Nephron progenitor cell (in vitro differentiated cells): ENCODE data around the gene ESRRG.

Source experiments
- DNase-seq: peaks from one replicate; pipeline ENCODE4 v3.0.0; 2021
- H3K27ac Mint-ChIP-seq: 2 replicates; pipeline ENCODE4 v1.8.0; 2021; ENCODE audit warnings: mild to moderate bottlenecking, moderate library complexity, mixed read lengths
- H3K27me3 Mint-ChIP-seq: 2 replicates; pipeline ENCODE4 v1.8.0; 2021; ENCODE audit warnings: mild to moderate bottlenecking, low read depth, mixed read lengths; ENCODE audit not compliant: poor library complexity
- H3K36me3 Mint-ChIP-seq: 2 replicates; pipeline ENCODE4 v1.8.0; 2021; ENCODE audit warnings: low read depth, mixed read lengths
- H3K4me1 Mint-ChIP-seq: 2 replicates; pipeline ENCODE4 v1.8.0; 2021; ENCODE audit warnings: mixed read lengths
- H3K4me3 Mint-ChIP-seq: 2 replicates; pipeline ENCODE4 v1.8.0; 2021; ENCODE audit warnings: mild to moderate bottlenecking, moderate library complexity, mixed read lengths
- H3K9me3 Mint-ChIP-seq: 2 replicates; pipeline ENCODE4 v1.8.0; 2021; ENCODE audit warnings: mild to moderate bottlenecking, moderate library complexity, mixed read lengths
- TF ChIP-seq, protein P1 (sequence below): fragments of 200-600 bp; sonication (generic); IDR thresholded peaks from 2 replicates; pipeline ENCODE4 v1.5.0; 2021; ENCODE audit warnings: antibody characterized with exemption

ESRRG gene

DNA sequence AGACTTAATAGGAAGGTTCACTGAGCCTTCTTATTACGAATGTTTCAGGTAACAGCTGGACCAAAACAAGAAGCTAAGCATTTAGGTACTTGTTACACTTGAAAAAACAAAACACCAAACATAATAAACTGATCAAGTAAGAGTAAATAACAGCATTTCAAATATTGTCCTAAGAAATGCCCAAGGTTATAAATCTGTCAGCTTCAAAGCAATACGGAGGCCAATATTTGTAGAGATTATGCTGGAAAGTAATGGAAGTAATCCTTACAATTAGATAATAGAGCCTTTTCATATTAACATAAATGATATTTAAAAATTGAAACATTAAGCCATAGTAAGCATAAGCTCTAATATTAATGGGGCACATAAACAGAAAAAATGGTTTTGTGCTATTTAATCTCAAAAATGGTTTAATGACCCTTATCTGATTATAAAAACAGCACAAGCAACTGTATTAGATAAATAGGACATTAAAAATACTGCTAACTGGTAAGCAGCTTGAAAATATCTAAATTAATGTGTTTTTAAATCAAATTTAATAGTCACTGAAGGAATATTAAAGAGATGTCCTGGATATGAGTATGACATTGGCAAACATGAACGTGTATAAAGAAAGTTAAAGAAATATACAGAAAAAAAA is 256.9 kb downstream of the ESRRG start:
- H3K4me1 Mint-ChIP-seq, result no peaks in the 10 kb centered on the region
- TF ChIP-seq, protein P1, sequence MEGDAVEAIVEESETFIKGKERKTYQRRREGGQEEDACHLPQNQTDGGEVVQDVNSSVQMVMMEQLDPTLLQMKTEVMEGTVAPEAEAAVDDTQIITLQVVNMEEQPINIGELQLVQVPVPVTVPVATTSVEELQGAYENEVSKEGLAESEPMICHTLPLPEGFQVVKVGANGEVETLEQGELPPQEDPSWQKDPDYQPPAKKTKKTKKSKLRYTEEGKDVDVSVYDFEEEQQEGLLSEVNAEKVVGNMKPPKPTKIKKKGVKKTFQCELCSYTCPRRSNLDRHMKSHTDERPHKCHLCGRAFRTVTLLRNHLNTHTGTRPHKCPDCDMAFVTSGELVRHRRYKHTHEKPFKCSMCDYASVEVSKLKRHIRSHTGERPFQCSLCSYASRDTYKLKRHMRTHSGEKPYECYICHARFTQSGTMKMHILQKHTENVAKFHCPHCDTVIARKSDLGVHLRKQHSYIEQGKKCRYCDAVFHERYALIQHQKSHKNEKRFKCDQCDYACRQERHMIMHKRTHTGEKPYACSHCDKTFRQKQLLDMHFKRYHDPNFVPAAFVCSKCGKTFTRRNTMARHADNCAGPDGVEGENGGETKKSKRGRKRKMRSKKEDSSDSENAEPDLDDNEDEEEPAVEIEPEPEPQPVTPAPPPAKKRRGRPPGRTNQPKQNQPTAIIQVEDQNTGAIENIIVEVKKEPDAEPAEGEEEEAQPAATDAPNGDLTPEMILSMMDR, result no peak
- DNase-seq, result no peak
- no peak overlapping the region for H3K27ac Mint-ChIP-seq
- no peaks in the 10 kb centered on the region for H3K36me3 Mint-ChIP-seq
- no peak overlapping the region for H3K4me3 Mint-ChIP-seq
- no peaks in the 10 kb centered on the region for H3K9me3 Mint-ChIP-seq
- no peaks in the 10 kb centered on the region for H3K27me3 Mint-ChIP-seq

DNA sequence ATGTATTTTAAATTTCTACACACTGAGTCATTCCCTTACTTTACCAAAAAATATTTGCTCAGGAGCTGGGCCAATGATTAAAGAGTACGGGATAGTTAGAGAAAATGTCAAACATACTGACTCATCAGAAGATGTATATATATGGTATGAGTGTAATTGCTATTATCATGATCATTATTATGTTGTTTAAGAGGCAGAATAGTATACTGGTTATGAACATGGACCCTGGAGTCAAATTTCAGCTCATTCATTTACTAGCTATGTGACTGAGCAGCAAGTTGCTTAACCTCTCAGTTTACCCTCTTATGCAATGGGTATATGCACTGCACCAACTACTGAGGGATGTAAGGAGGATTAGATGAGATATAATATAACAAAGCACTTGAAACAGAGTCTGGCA is 258.7 kb downstream of the ESRRG start:
- no peaks in the 10 kb centered on the region for H3K36me3 Mint-ChIP-seq
- H3K27me3 Mint-ChIP-seq, result no peaks in the 10 kb centered on the region
- H3K9me3 Mint-ChIP-seq, result no peaks in the 10 kb centered on the region
- TF ChIP-seq, protein P1, result no peak
- H3K4me3 Mint-ChIP-seq, result no peak overlapping the region
- DNase-seq, result no peak
- H3K4me1 Mint-ChIP-seq, result no peaks in the 10 kb centered on the region
- H3K27ac Mint-ChIP-seq, result no peak overlapping the region

DNA sequence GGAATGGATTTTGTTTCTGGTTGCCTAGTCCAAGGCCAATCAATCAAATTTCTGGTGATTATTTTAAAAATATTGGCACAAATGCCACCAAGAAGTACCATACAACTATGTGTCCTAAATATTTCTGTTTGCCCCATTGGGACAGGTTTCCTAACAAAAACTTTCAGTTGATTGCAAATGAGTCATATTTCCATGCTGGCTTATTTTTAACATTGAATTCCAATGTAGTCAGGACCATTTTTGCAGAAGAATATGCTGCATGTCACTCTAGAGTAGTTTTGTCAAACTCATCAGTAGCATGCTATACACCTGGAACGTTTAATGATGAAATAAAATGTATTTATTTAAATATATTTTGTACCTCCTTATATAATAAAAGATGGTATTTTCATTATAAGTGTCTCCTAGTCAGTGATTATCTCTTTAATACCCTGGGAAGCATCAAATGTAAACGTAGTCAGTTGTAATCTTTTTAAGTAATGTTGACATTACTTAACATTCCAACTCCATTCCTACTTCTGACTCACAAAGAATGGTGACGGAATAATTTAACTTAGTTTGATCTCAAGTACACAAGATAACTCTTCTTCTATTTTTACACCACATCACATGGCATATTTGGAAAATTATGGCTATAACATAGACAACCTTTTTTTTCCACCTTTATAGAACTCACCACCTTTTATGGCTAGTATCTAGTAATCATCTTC is 261.0 kb downstream of the ESRRG start:
- Mint-ChIP-seq H3K36me3 (no peaks in the 10 kb centered on the region), H3K27ac (no peak overlapping the region), H3K4me1 (peaks cover 7% of the 10 kb centered on the region)

DNA sequence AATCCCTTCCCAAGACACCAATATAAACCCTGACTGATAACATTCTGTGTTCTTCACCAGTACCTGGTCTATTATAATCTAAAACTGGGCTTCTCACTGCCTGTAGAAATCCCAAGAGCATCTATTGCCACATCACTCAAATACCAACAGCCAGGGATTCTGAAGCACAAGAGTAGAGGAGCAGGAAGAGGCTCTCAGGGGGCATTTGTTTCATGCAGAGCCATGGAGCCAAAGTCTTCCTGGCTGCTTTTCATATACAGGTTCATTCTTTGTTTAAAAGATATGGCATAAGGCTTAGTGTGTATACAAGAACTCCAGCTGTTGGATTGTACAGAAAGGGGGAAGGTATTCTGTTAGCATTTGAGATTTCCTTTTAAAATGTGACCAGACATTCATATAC is 261.8 kb downstream of the ESRRG start:
- DNase-seq, result no peak
- no peak overlapping the region for H3K27ac Mint-ChIP-seq
- H3K4me1 Mint-ChIP-seq, result peaks cover 10% of the 10 kb centered on the region
- no peak overlapping the region for H3K4me3 Mint-ChIP-seq
- no peaks in the 10 kb centered on the region for H3K9me3 Mint-ChIP-seq
- no peaks in the 10 kb centered on the region for H3K36me3 Mint-ChIP-seq
- H3K27me3 Mint-ChIP-seq, result no peaks in the 10 kb centered on the region
- TF ChIP-seq, protein P1, result no peak

More for the DNA sequence above, 261.0 kb downstream of the ESRRG start:
- TF ChIP-seq, protein P1, result no peak
- Mint-ChIP-seq H3K4me3 (no peak overlapping the region), H3K27me3 (no peaks in the 10 kb centered on the region), H3K9me3 (no peaks in the 10 kb centered on the region)
- no peak for DNase-seq

DNA sequence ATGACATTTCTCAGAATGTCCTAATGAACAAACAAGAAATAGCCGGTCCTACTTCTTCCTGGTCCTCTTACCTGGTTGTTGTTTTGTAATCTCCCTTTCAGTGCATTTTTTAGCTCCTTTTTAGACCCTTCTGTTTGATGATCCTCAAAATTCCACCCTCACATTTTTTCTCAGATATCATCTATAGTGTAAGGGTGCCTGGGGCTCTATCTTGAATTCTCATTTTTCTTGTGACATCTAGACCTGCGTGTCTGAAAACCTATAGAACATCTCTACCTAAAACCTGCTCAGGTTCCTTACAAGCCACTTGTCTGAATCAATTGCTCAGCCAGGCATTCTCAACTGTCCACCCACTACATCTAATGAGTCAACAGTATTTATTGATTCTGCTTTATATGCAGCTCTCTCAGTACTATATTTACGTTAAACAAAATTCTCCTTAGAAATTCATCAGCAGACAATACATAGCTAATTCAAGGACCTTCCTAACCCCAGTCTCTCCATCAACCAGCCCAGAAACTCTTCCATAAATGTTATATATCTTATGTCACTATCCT is 263.5 kb downstream of the ESRRG start:
- Mint-ChIP-seq H3K4me1 (peaks cover 10% of the 10 kb centered on the region), H3K27ac (peak overlapping the region; percentile 14)

More for the DNA sequence above, 263.5 kb downstream of the ESRRG start:
- Mint-ChIP-seq H3K4me3 (no peak overlapping the region), H3K36me3 (no peaks in the 10 kb centered on the region), H3K9me3 (no peaks in the 10 kb centered on the region), H3K27me3 (no peaks in the 10 kb centered on the region)
- no peak for DNase-seq
- TF ChIP-seq, protein P1, result no peak
